GM23248 (cell line): ENCODE measurements around the gene RNF115. TPM values are rescaled to one million over a fixed set of nuclear protein-coding genes. Genes with fewer than 3 reads are reported as not detected.
A peak's percentile ranks its signal among the peaks of the same experiment; 100 is the strongest.
"Not testable (repeated sequence)": the region's sequence is repeated elsewhere in the genome, so short reads cannot be mapped to it uniquely, and the experiment has no call there.

Experiments
- DNase-seq: peaks from one replicate; pipeline ENCODE4 v3.0.0-alpha.2; 2015
- H2AFZ ChIP-seq: fragments of 200-600 bp; sonication (generic); 2 replicates; pipeline ENCODE4 v1.6.1; 2016; ENCODE audit warnings: antibody characterized with exemption
- H3F3A ChIP-seq: fragments of 200-600 bp; sonication (generic); 2 replicates; pipeline ENCODE4 v1.6.1; 2016; ENCODE audit warnings: mild to moderate bottlenecking, antibody characterized with exemption, mixed run types; ENCODE audit not compliant: insufficient read depth
- H3K27ac ChIP-seq: fragments of 200-600 bp; sonication (generic); 2 replicates; pipeline ENCODE4 v1.5.1; 2016; ENCODE audit warnings: mild to moderate bottlenecking
- H3K27me3 ChIP-seq: fragments of 200-600 bp; sonication (generic); replicated peaks from 2 replicates; pipeline ENCODE4 v1.6.1; 2016; ENCODE audit warnings: mild to moderate bottlenecking; ENCODE audit not compliant: insufficient read depth
- H3K36me3 ChIP-seq: fragments of 200-600 bp; sonication (generic); 2 replicates; pipeline ENCODE4 v1.6.1; 2016; ENCODE audit warnings: low read depth, mild to moderate bottlenecking
- H3K4me1 ChIP-seq: fragments of 200-600 bp; sonication (generic); 2 replicates; pipeline ENCODE4 v1.6.1; 2016; ENCODE audit warnings: mild to moderate bottlenecking; ENCODE audit not compliant: insufficient read depth
- H3K4me2 ChIP-seq: fragments of 200-600 bp; sonication (generic); one replicate; pipeline ENCODE4 v1.6.1; 2016; ENCODE audit warnings: mild to moderate bottlenecking; ENCODE audit not compliant: unreplicated experiment
- H3K4me3 ChIP-seq: fragments of 200-600 bp; sonication (generic); 2 replicates; pipeline ENCODE4 v1.5.1; 2016; ENCODE audit warnings: mild to moderate bottlenecking
- H3K79me2 ChIP-seq: fragments of 200-600 bp; sonication (generic); 2 replicates; pipeline ENCODE4 v1.6.1; 2016; ENCODE audit warnings: mild to moderate bottlenecking; ENCODE audit not compliant: insufficient read depth
- H3K9ac ChIP-seq: fragments of 200-600 bp; sonication (generic); 2 replicates; pipeline ENCODE4 v1.6.1; 2016; ENCODE audit warnings: mild to moderate bottlenecking
- H3K9me2 ChIP-seq: fragments of 200-600 bp; sonication (generic); 2 replicates; pipeline ENCODE4 v1.6.1; 2016; ENCODE audit warnings: mixed run types, mild to moderate bottlenecking, moderate library complexity; ENCODE audit not compliant: insufficient read depth
- H3K9me3 ChIP-seq: fragments of 200-600 bp; sonication (generic); one replicate; pipeline ENCODE4 v1.6.1; 2017; ENCODE audit warnings: low read depth
- H4K20me1 ChIP-seq: fragments of 200-600 bp; sonication (generic); 2 replicates; pipeline ENCODE4 v1.6.0; 2016; ENCODE audit not compliant: insufficient read depth
- EZH2 ChIP-seq: fragments of 200-600 bp; sonication (generic); IDR thresholded peaks from 2 replicates; pipeline ENCODE4 v1.6.1; 2018; ENCODE audit warnings: antibody characterized with exemption, mild to moderate bottlenecking; ENCODE audit not compliant: insufficient read depth, poor library complexity, severe bottlenecking
- EZH2phosphoT487 ChIP-seq: fragments of 200-600 bp; sonication (generic); IDR thresholded peaks from 2 replicates; pipeline ENCODE4 v1.6.1; 2018; ENCODE audit warnings: antibody characterized with exemption, moderate library complexity, mild to moderate bottlenecking, low read depth; ENCODE audit not compliant: insufficient read depth
- WGBS, 2 experiments: methylation state at CpG; one replicate each; pipeline ENCODE4 v1.1.6; 2015 to 2017; ENCODE audit warnings: low lambda C conversion rate in 2 of 2, low coverage in 1 of 2; ENCODE audit errors: missing lambda C conversion rate in 2 of 2; 5-methylcytosine and 5-hydroxymethylcytosine counted together
- in situ Hi-C: fragments of 300-500 bp; cut with MboI; formaldehyde crosslinking; loops from 2 replicates; pipeline ENCODE4 v1.15.0; 2020
- polyA plus RNA-seq: library from polyadenylated mRNA; unstranded; fragments of >200 nt; fragmentation: Nextera tagmentation; extraction: Ambion mirVana; gene quantifications from 2 replicates; pipeline ENCODE4 v1.2.1, GENCODE V29; 2016
- total RNA-seq: library from RNA; depleted of rRNA; stranded (reverse); fragments of >200 nt; shearing (Covaris generic); gene quantifications from 2 replicates; pipeline ENCODE4 v1.2.3, GENCODE V29; 2014

The RNF115 gene
- total and polyA plus RNA-seq, 2 experiments from 2014 or later = 14.2 to 14.5 TPM

- Histone ChIP-seq H3K9ac (peak overlapping the region; percentile 80), H3K79me2 (no peaks in the 10 kb centered on the region), H3K36me3 (peaks cover 20% of the 10 kb centered on the region), H3K27ac (peak overlapping the region; percentile 50), H3K4me3 (peak overlapping the region; percentile 74), H3K4me1 (peaks cover 14% of the 10 kb centered on the region), H2AFZ (peak overlapping the region; percentile 72), H3K9me2 (no peaks in the 10 kb centered on the region), H3F3A (peaks cover 59% of the 10 kb centered on the region), H4K20me1 (no peaks in the 10 kb centered on the region), H3K9me3 (no peaks in the 10 kb centered on the region), H3K27me3 (no peaks in the 10 kb centered on the region), H3K4me2 (peak overlapping the region; percentile 81)
- DNase-seq = peak; percentile 73
- in situ Hi-C loops = no loop called here
- 51 to 57% methylated on average over 3 of the region's 3 CpGs for WGBS, 2 experiments
- no peak for TF ChIP-seq EZH2phosphoT487
- TF ChIP-seq EZH2 = no peak
Observed at GRCh38 chr1:145846201-145846612, 22.3 kb upstream of the RNF115 start.

DNA sequence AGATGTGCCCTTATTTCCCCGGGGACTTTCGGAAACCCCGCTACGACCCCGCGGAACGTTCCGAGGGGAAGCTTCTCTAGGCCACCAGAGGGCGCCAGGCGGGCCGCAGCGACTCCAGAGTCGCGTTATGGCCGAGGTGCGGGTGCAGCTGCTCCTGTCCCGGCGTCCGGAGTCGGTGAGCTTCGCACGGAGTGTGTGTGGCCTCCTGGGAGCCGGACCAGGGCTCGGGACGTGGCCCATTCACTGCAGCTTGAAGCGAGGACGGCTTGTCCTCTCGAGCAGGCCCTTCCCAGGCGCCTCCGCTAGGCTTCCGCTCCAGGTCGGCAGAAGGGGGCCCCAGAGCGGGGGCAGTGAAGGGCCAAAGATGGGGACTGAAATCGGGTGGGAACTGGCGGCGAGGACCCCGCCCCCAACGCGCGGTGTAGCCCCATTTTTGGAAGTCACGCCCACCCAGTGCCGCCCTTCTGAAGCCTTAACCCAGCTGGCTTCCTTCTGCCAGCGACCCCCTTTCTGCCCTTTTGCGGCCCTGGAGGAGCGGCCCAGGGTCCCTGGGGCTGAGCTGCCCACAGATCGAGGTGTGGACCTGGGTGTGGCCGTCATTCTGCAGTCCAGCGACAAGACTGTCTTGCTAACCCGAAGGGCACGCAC lies 21.7 kb upstream of the RNF115 start, which contains the start of gene NUDT17:
NUDT17 (plus strand) TSS at position 117 of the 648 bp plus-strand sequence; CDS start at position 128, 11 bp downstream.
- Histone ChIP-seq H4K20me1 (no peaks in the 10 kb centered on the region), H3K4me2 (peak within 1 kb of the TSS; percentile 81), H3K4me3 (peak within 1 kb of the TSS; percentile 74), H2AFZ (peak within 1 kb of the TSS; percentile 72), H3K9ac (peak within 1 kb of the TSS; percentile 80), H3F3A (peaks cover 59% of the 10 kb centered on the region), H3K27me3 (no peaks in the 10 kb centered on the region), H3K36me3 (peaks cover 25% of the 10 kb centered on the region), H3K9me3 (no peaks in the 10 kb centered on the region), H3K4me1 (peaks cover 14% of the 10 kb centered on the region), H3K27ac (peak within 1 kb of the TSS; percentile 50), H3K9me2 (no peaks in the 10 kb centered on the region), H3K79me2 (no peaks in the 10 kb centered on the region)
- no peak for TF ChIP-seq EZH2phosphoT487
- TF ChIP-seq EZH2 = no peak
- WGBS, 2 experiments = 1% methylated on average over 46 to 50 of the region's 50 CpGs
- in situ Hi-C loops = no loop called here
- peak; percentile 90 for DNase-seq

DNA sequence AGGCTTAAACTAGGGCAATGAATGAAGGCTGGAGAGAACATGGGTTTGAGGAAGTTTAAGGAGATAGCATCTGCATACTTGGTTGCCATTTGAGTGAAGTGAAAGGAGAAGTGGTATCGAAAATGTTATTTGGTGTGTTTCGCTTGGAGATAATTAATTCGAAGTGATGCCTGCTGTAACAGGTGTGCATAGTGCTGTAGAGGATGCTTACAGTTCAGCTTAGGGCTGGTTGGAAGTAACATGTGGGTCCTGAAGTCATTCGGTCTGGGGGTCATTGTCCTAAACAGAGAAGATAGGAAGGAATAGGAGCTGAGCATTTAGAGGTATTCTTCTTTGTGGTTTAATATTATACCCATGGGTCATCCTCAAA lies 21.2 kb upstream of the RNF115 start:
- H2AFZ ChIP-seq = peak overlapping the region; percentile 72
- no peaks in the 10 kb centered on the region for H3K27me3 ChIP-seq
- no peaks in the 10 kb centered on the region for H3K79me2 ChIP-seq
- H3K27ac ChIP-seq = no peak overlapping the region; the same call in 1 of the 2 replicates
- DNase-seq = no peak
- H3K4me2 ChIP-seq = peak overlapping the region; percentile 81
- no peaks in the 10 kb centered on the region for H3K9me3 ChIP-seq
- in situ Hi-C loops = no loop called here
- H3K4me3 ChIP-seq = peak overlapping the region; percentile 74
- H3F3A ChIP-seq = peaks cover 59% of the 10 kb centered on the region
- peaks cover 30% of the 10 kb centered on the region for H3K36me3 ChIP-seq
- peaks cover 12% of the 10 kb centered on the region for H3K4me1 ChIP-seq
- 18 to 20% methylated on average over 4 of the region's 4 CpGs for WGBS, 2 experiments
- peak overlapping the region; percentile 80 for H3K9ac ChIP-seq
- no peaks in the 10 kb centered on the region for H4K20me1 ChIP-seq
- no peak for TF ChIP-seq EZH2phosphoT487
- TF ChIP-seq EZH2 = no peak
- H3K9me2 ChIP-seq = no peaks in the 10 kb centered on the region

- Histone ChIP-seq H3K9me3 (no peaks in the 10 kb centered on the region), H3K79me2 (no peaks in the 10 kb centered on the region), H3K9ac (no peak overlapping the region), H3K4me1 (no peaks in the 10 kb centered on the region), H3K9me2 (no peaks in the 10 kb centered on the region), H2AFZ (no peak overlapping the region), H3K4me3 (no peak overlapping the region), H4K20me1 (no peaks in the 10 kb centered on the region), H3F3A (peaks cover 58% of the 10 kb centered on the region), H3K27me3 (no peaks in the 10 kb centered on the region), H3K36me3 (peaks cover 43% of the 10 kb centered on the region), H3K27ac (no peak overlapping the region), H3K4me2 (no peak overlapping the region)
- TF ChIP-seq EZH2phosphoT487 = no peak
- TF ChIP-seq EZH2 = no peak
- 52 to 64% methylated on average over 3 of the region's 3 CpGs for WGBS, 2 experiments
- no peak for DNase-seq
- in situ Hi-C loops = no loop called here
Observed at GRCh38 chr1:145843031-145843430, 19.1 kb upstream of the RNF115 start.

GRCh38 chr1:145837656-145838055 lies 13.8 kb upstream of the RNF115 start:
- Histone ChIP-seq H2AFZ (no peak overlapping the region), H3K4me2 (no peak overlapping the region), H3K4me3 (no peak overlapping the region), H3K9ac (no peak overlapping the region), H3K9me3 (no peaks in the 10 kb centered on the region), H3K79me2 (no peaks in the 10 kb centered on the region), H3K36me3 (peaks cover 92% of the 10 kb centered on the region), H3K9me2 (no peaks in the 10 kb centered on the region), H3K4me1 (no peaks in the 10 kb centered on the region), H4K20me1 (no peaks in the 10 kb centered on the region), H3F3A (peaks cover 35% of the 10 kb centered on the region), H3K27me3 (no peaks in the 10 kb centered on the region), H3K27ac (no peak overlapping the region)
- TF ChIP-seq EZH2 (no peak), EZH2phosphoT487 (no peak)
- in situ Hi-C loops = no loop called here
- WGBS, 2 experiments = 100% methylated on average over 1 of the region's 1 CpG
- no peak for DNase-seq

- H3K9me2 ChIP-seq, H2AFZ ChIP-seq, H3K9me3 ChIP-seq, H3K27ac ChIP-seq, H3K4me1 ChIP-seq, DNase-seq, in situ Hi-C loops, H3K9ac ChIP-seq, H3F3A ChIP-seq, H4K20me1 ChIP-seq, H3K4me2 ChIP-seq, H3K27me3 ChIP-seq, H3K4me3 ChIP-seq: not testable (repeated sequence)
- 100% methylated on average over 2 of the region's 2 CpGs for WGBS, 2 experiments
- peaks cover 86% of the 10 kb centered on the region for H3K36me3 ChIP-seq
- peaks cover 34% of the 10 kb centered on the region for H3K79me2 ChIP-seq
Observed at GRCh38 chr1:145830810-145831209, 6.9 kb upstream of the RNF115 start.
